HEK293T (cell line): ENCODE data around the gene PIK3R4.

Experiments used
- ELF4 ChIP-seq: fragments of 450-650 bp; IDR thresholded peaks from 2 replicates; pipeline ENCODE4 v1.6.1; 2017; ENCODE audit warnings: antibody characterized with exemption
- FOXA1 ChIP-seq: fragments of 450-650 bp; IDR thresholded peaks from 2 replicates; pipeline ENCODE4 v1.6.1; 2016; ENCODE audit warnings: mild to moderate bottlenecking
- FOXK2 ChIP-seq: fragments of 450-650 bp; IDR thresholded peaks from 2 replicates; pipeline ENCODE4 v1.6.1; 2016; ENCODE audit warnings: mild to moderate bottlenecking
- FOXM1 ChIP-seq: fragments of 450-650 bp; IDR thresholded peaks from 2 replicates; pipeline ENCODE4 v1.6.1; 2017; ENCODE audit warnings: mild to moderate bottlenecking, borderline replicate concordance
- HDGF ChIP-seq: fragments of 450-650 bp; IDR thresholded peaks from 2 replicates; pipeline ENCODE4 v1.6.1; 2017; ENCODE audit warnings: antibody characterized with exemption, borderline replicate concordance
- LEF1 ChIP-seq: fragments of 450-650 bp; IDR thresholded peaks from 2 replicates; pipeline ENCODE4 v1.6.1; 2017; ENCODE audit warnings: mild to moderate bottlenecking, borderline replicate concordance
- SP1 ChIP-seq: fragments of 450-650 bp; IDR thresholded peaks from 2 replicates; pipeline ENCODE4 v1.6.1; 2017
- TARDBP ChIP-seq: fragments of 450-650 bp; IDR thresholded peaks from 2 replicates; pipeline ENCODE4 v1.6.1; 2016
- ZNF384 ChIP-seq: fragments of 450-650 bp; IDR thresholded peaks from 2 replicates; pipeline ENCODE4 v1.6.1; 2016

GRCh38 chr3:130656627-130657026, 90.0 kb downstream of the PIK3R4 start:
- TF ChIP-seq FOXM1 (no peak), ZNF384 (no peak), HDGF (no peak), FOXA1 (no peak), SP1 (no peak), FOXK2 (no peak), ELF4 (no peak), TARDBP (no peak), LEF1 (no peak)
